T-helper 1 cell treated with Interleukin-12 subunit alpha and Interleukin-12 subunit beta and Interleukin-4 antibody, amounts not matched to agents 30 ng/mL and 1 ng/mL, for 36 hours (primary cell): ENCODE results near the gene HOXB8. TPM values are rescaled to one million over a fixed set of nuclear protein-coding genes. Genes with fewer than 3 reads are reported as not detected.

Source experiments
- intact Hi-C: fragments of 100-400 bp; cut with micrococcal nuclease; formaldehyde crosslinking; loops from one replicate; pipeline ENCODE4 v1.15.1; 2024
- total RNA-seq: library from RNA; stranded (reverse); gene quantifications from 2 replicates; pipeline ENCODE4 v1.2.3, GENCODE V29; 2022

The HOXB8 gene
- total RNA-seq, 1 donor from 2014 or later = not detected

- intact Hi-C loops = no loop called here
Measured at GRCh38 chr17:48571024-48571818, 43.9 kb downstream of the HOXB8 start.

- intact Hi-C loops = no loop called here
Measured at GRCh38 chr17:48570325-48571023, 44.6 kb downstream of the HOXB8 start.

GRCh38 chr17:48569674-48570324, 45.3 kb downstream of the HOXB8 start:
- intact Hi-C loops = no loop called here

- intact Hi-C loops = no loop called here
Measured at GRCh38 chr17:48569240-48569582, 45.9 kb downstream of the HOXB8 start.

- intact Hi-C loops = no loop called here
Measured at GRCh38 chr17:48568499-48569239, 46.4 kb downstream of the HOXB8 start.

- intact Hi-C loops = no loop called here
Measured at GRCh38 chr17:48567646-48568354, 47.3 kb downstream of the HOXB8 start.

GRCh38 chr17:48567209-48567608, 47.9 kb downstream of the HOXB8 start:
- intact Hi-C loops = no loop called here

GRCh38 chr17:48566717-48567116, 48.4 kb downstream of the HOXB8 start:
- intact Hi-C loops = no loop called here

- intact Hi-C loops = no loop called here
Measured at GRCh38 chr17:48565925-48566710, 49.0 kb downstream of the HOXB8 start.

- intact Hi-C loops = no loop called here
Measured at GRCh38 chr17:48565022-48565554, 50.0 kb downstream of the HOXB8 start.

- intact Hi-C loops = no loop called here
Measured at GRCh38 chr17:48564188-48565021, 50.7 kb downstream of the HOXB8 start.

- intact Hi-C loops = no loop called here
Measured at GRCh38 chr17:48563867-48564187, 51.3 kb downstream of the HOXB8 start.

GRCh38 chr17:48563385-48563838, 51.7 kb downstream of the HOXB8 start:
- intact Hi-C loops = no loop called here

GRCh38 chr17:48562934-48563333, 52.2 kb downstream of the HOXB8 start:
- intact Hi-C loops = no loop called here

Other genes starting within 250 kb of the HOXB8 start
- gene SKAP1, start 185.1 kb downstream of the HOXB8 start, total RNA-seq = 83.4 and 84.4 TPM in 2 replicates
- gene HOXB1, start 84.3 kb downstream of the HOXB8 start, total RNA-seq = not detected in 2 replicates
- gene HOXB2, start 70.2 kb downstream of the HOXB8 start, total RNA-seq = 37.5 and 38.1 TPM in 2 replicates
- 9.0 and 10.0 TPM in 2 replicates for gene HOXB4, start 36.9 kb downstream of the HOXB8 start, total RNA-seq
- gene HOXB3, start 25.1 kb downstream of the HOXB8 start, total RNA-seq = 10.3 and 12.8 TPM in 2 replicates
- gene HOXB5, start 21.5 kb downstream of the HOXB8 start, total RNA-seq = 0.37 and 0.56 TPM in 2 replicates
- gene HOXB6, start 10.3 kb downstream of the HOXB8 start, total RNA-seq = 0.20 and 0.25 TPM in 2 replicates
- 0.66 and 1.1 TPM in 2 replicates for gene HOXB7, start 4.3 kb downstream of the HOXB8 start, total RNA-seq
- gene HOXB9, start 11.1 kb upstream of the HOXB8 start, total RNA-seq = 0.10 and 0.15 TPM in 2 replicates
- gene PRAC1, start 107.2 kb upstream of the HOXB8 start, total RNA-seq = not detected in 2 replicates
- not detected in 2 replicates for gene PRAC2, start 107.9 kb upstream of the HOXB8 start, total RNA-seq
- gene HOXB13, start 113.5 kb upstream of the HOXB8 start, total RNA-seq = not detected in 2 replicates
- not detected in 2 replicates for gene TTLL6, start 201.9 kb upstream of the HOXB8 start, total RNA-seq
- 158 and 165 TPM in 2 replicates for gene CALCOCO2, start 215.7 kb upstream of the HOXB8 start, total RNA-seq